Measurements from ENCODE around the gene ZBTB38.

DNA sequence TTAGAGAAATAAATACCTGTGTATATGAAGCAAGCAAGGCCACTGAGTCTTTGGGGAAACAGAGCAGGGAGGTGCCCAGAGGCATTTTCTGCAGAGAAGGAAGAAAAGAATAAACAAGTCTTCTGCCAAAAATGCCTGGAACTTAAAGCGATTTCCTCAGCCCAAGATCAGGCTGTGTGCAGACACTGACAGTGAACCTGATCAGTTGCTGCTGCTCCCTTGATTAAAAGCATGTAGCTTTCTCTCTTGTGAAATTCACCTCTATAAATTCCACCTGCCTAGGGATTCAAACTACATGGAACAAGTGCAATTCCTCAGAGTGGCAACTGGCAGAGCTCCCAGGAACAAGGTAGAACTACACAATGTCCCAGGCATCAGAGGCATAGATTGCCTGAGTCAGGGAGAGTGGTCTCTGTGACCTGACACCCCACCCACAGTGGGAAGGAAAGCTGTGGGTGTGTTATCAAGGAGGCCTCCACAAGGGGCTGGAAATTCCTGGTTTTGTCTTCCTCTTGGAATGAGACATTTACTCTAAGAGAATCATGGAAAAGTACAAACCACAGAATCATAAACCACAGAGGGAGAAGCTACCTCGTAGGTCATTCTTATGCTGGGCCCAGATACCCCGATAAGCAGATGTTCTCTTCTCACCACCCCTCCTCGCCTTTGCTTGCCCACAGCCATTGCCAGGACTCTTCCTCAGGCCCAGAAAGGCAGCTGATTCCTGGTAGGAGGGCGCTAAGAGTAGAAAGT is 1.8 kb upstream of the ZBTB38 start:
- TF ChIP-seq, protein P1, sequence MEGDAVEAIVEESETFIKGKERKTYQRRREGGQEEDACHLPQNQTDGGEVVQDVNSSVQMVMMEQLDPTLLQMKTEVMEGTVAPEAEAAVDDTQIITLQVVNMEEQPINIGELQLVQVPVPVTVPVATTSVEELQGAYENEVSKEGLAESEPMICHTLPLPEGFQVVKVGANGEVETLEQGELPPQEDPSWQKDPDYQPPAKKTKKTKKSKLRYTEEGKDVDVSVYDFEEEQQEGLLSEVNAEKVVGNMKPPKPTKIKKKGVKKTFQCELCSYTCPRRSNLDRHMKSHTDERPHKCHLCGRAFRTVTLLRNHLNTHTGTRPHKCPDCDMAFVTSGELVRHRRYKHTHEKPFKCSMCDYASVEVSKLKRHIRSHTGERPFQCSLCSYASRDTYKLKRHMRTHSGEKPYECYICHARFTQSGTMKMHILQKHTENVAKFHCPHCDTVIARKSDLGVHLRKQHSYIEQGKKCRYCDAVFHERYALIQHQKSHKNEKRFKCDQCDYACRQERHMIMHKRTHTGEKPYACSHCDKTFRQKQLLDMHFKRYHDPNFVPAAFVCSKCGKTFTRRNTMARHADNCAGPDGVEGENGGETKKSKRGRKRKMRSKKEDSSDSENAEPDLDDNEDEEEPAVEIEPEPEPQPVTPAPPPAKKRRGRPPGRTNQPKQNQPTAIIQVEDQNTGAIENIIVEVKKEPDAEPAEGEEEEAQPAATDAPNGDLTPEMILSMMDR (IDR thresholded peaks at IDR 0.05; ENCODE audit: low read depth, low read length), result no peak
- TF ChIP-seq POLR2A (IDR thresholded peaks at IDR 0.05; ENCODE audit: extremely low read depth, insufficient read length) (no peak), MYC (IDR thresholded peaks at IDR 0.05; ENCODE audit: low read depth, low read length) (no peak)
- TF ChIP-seq, protein P2, sequence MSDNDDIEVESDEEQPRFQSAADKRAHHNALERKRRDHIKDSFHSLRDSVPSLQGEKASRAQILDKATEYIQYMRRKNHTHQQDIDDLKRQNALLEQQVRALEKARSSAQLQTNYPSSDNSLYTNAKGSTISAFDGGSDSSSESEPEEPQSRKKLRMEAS (IDR thresholded peaks at IDR 0.05; ENCODE audit: low read depth, low read length), result no peak

Data from NB4 (cell line).